Upper lobe of left lung (tissue), 6 donors: ENCODE results near the gene JMJD1C. TPM values are rescaled to one million over a fixed set of nuclear protein-coding genes. Genes with fewer than 3 reads are reported as not detected.

Experiments used
- ATAC-seq, 2 donors: fragments of 200-7000 bp; cut with Tn5 transposase; one replicate each; pipeline ENCODE4 v1.9.1; 2022; ENCODE audit warnings: mild to moderate bottlenecking in 2 of 2, moderate library complexity in 2 of 2; ENCODE audit not compliant: low FRiP score in 2 of 2
- DNase-seq, 2 donors: peaks; one replicate each; pipeline ENCODE4 v3.0.0-alpha.2; 2019 to 2020
- H3K27ac ChIP-seq, 4 donors: fragments of 200-600 bp; sonication (generic); one replicate each; pipeline ENCODE4 v1.5.1; 2016 to 2019
- H3K27me3 ChIP-seq, 4 donors: fragments of 200-600 bp; sonication (generic); one replicate each; pipeline ENCODE4 v1.5.1; 2017 to 2019
- H3K36me3 ChIP-seq, 4 donors: fragments of 200-600 bp; sonication (generic); one replicate each; pipeline ENCODE4 v1.5.1; 2016 to 2019
- H3K4me1 ChIP-seq, 4 donors: fragments of 200-600 bp; sonication (generic); one replicate each; pipeline ENCODE4 v1.5.1; 2018 to 2019
- H3K4me3 ChIP-seq, 4 donors: fragments of 200-600 bp; sonication (generic); one replicate each; pipeline ENCODE4 v1.5.1; 2017 to 2019; ENCODE audit warnings: mild to moderate bottlenecking in 2 of 4, moderate library complexity in 1 of 4
- H3K9me3 ChIP-seq, 4 donors: fragments of 200-600 bp; sonication (generic); one replicate each; pipeline ENCODE4 v1.5.1; 2018 to 2019
- EP300 ChIP-seq, 4 donors: sonication (generic); formaldehyde crosslinking; IDR thresholded peaks; one replicate each; pipeline ENCODE4 v1.5.1; 2017; ENCODE audit warnings: antibody characterized with exemption in 4 of 4, control low read depth in 2 of 4
- POLR2A ChIP-seq, 4 donors: fragments of 450-650 bp; IDR thresholded peaks; one replicate each; pipeline ENCODE4 v1.5.1; 2016 to 2017; ENCODE audit warnings: antibody characterized with exemption in 4 of 4, mild to moderate bottlenecking in 2 of 4
- POLR2AphosphoS5 ChIP-seq, 2 donors: sonication (generic); formaldehyde crosslinking; IDR thresholded peaks; one replicate each; pipeline ENCODE4 v1.5.1; 2017; ENCODE audit warnings: antibody characterized with exemption in 2 of 2
- WGBS, 2 donors: methylation state at CpG; one replicate each; pipeline ENCODE4 v1.1.5; 2017 to 2018; 5-methylcytosine and 5-hydroxymethylcytosine counted together
- total RNA-seq, 6 donors: library from RNA; depleted of rRNA in 4 of 6; stranded (reverse); fragments of >200 nt in 4 of 6; gene quantifications; one replicate each; pipeline versions ENCODE4 v1.1.0 to v1.2.1, GENCODE V29; 2016 to 2021
- TF ChIP-seq, protein P1 (sequence below), 6 experiments: fragments of 450-650 bp in 4 of 6; fragments of 200-600 bp in 2 of 6; sonication (generic) in 2 of 6; IDR thresholded peaks; one replicate each; pipeline ENCODE4 v1.5.1; 2016 to 2019; ENCODE audit warnings: antibody characterized with exemption in 6 of 6
- donor health status: DM: no; HTN: no; CAD: no; lungs with moderate emphysema.
- donor health status: DM: no; HTN: yes; CAD: no; lungs with severe emphysema.

The JMJD1C gene
- total RNA-seq, 6 donors from 2014 or later = 80.2 to 130 (median 94.2) TPM

DNA sequence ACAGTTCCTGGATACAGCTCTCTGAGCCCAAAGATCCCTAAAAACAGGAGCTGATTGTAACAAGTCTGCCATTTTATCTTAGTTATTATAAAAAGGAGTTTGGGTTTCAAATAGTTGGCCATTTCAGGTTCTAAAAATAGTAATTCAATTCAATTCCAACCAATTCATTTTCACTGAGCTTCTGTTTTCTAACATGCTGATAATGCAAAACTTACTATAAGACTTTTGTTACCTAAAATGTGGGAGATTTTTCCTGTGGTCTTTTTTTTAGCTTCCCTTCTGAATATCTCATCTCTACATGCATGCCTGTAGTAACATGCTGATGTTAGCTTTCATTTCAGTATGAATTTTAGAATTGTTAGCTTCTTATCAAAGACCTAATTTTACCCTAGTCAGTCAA, 319.3 kb downstream of the JMJD1C start:
- no peak for DNase-seq
- Histone ChIP-seq H3K27ac (no peak overlapping the region), H3K9me3 (no peaks in the 10 kb centered on the region), H3K4me3 (no peak overlapping the region), H3K27me3 (no peaks in the 10 kb centered on the region), H3K4me1 (peaks cover 12 to 25% (median 17%) of the 10 kb centered on the region in 4 donors), H3K36me3 (peaks cover 0 to 9% (median 5%) of the 10 kb centered on the region in 4 donors)
- TF ChIP-seq EP300 (IDR thresholded peaks at IDR 0.05) (no peak), POLR2A (IDR thresholded peaks at IDR 0.05) (no peak), POLR2AphosphoS5 (IDR thresholded peaks at IDR 0.05) (no peak)
- TF ChIP-seq, protein P1, sequence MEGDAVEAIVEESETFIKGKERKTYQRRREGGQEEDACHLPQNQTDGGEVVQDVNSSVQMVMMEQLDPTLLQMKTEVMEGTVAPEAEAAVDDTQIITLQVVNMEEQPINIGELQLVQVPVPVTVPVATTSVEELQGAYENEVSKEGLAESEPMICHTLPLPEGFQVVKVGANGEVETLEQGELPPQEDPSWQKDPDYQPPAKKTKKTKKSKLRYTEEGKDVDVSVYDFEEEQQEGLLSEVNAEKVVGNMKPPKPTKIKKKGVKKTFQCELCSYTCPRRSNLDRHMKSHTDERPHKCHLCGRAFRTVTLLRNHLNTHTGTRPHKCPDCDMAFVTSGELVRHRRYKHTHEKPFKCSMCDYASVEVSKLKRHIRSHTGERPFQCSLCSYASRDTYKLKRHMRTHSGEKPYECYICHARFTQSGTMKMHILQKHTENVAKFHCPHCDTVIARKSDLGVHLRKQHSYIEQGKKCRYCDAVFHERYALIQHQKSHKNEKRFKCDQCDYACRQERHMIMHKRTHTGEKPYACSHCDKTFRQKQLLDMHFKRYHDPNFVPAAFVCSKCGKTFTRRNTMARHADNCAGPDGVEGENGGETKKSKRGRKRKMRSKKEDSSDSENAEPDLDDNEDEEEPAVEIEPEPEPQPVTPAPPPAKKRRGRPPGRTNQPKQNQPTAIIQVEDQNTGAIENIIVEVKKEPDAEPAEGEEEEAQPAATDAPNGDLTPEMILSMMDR (IDR thresholded peaks at IDR 0.05) = no peak
- no peak for ATAC-seq

- peaks cover 0 to 7% (median 5%) of the 10 kb centered on the region in 4 donors for H3K36me3 ChIP-seq
Measured at GRCh38 chr10:63145782-63146181, 320.0 kb downstream of the JMJD1C start.

DNA sequence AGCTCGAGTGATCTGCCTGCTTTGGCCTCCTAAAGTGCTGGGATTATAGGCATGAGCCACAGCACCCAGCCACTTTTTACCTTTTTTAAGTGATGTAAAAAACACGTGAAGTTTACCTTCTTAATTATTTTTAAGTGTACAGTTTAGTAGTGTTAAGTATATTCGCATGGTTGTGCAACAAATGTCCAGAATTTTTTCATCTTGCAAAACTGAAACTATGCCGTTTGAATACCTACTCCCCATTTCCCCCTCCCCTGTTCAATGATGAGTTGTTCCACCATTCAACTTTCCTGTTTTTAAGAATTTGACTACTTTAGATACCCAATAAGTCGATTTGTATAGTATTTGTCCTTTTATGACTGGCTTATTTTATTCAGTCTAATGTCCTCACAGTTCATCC, 321.8 kb downstream of the JMJD1C start:
- no peaks in the 10 kb centered on the region for H3K27me3 ChIP-seq
- peaks cover 12 to 40% (median 17%) of the 10 kb centered on the region in 4 donors for H3K4me1 ChIP-seq
- no peaks in the 10 kb centered on the region for H3K9me3 ChIP-seq
- TF ChIP-seq, protein P1 (IDR thresholded peaks at IDR 0.05) = no peak
- TF ChIP-seq EP300 (IDR thresholded peaks at IDR 0.05) = no peak
- TF ChIP-seq POLR2AphosphoS5 (IDR thresholded peaks at IDR 0.05) = no peak
- no peak for TF ChIP-seq POLR2A (IDR thresholded peaks at IDR 0.05)
- WGBS, 2 donors = 47 to 60% methylated on average over 5 of the region's 5 CpGs
- ATAC-seq = no peak
- no peak for DNase-seq
- H3K27ac ChIP-seq = peak overlapping the region in 2 of 4 donors; percentile 6 to 63
- H3K36me3 ChIP-seq = peaks cover 0 to 5% (median 2%) of the 10 kb centered on the region in 4 donors
- no peak overlapping the region for H3K4me3 ChIP-seq

More at GRCh38 chr10:63145782-63146181, 320.0 kb downstream of the JMJD1C start:
- Histone ChIP-seq H3K4me3 (no peak overlapping the region), H3K27me3 (no peaks in the 10 kb centered on the region), H3K27ac (no peak overlapping the region), H3K4me1 (peaks cover 12 to 33% (median 17%) of the 10 kb centered on the region in 4 donors), H3K9me3 (no peaks in the 10 kb centered on the region)
- DNase-seq = no peak
- TF ChIP-seq EP300 (IDR thresholded peaks at IDR 0.05) = no peak
- TF ChIP-seq, protein P1 (IDR thresholded peaks at IDR 0.05) = no peak
- TF ChIP-seq POLR2AphosphoS5 (IDR thresholded peaks at IDR 0.05) = no peak
- TF ChIP-seq POLR2A (IDR thresholded peaks at IDR 0.05) = no peak
- ATAC-seq = no peak

DNA sequence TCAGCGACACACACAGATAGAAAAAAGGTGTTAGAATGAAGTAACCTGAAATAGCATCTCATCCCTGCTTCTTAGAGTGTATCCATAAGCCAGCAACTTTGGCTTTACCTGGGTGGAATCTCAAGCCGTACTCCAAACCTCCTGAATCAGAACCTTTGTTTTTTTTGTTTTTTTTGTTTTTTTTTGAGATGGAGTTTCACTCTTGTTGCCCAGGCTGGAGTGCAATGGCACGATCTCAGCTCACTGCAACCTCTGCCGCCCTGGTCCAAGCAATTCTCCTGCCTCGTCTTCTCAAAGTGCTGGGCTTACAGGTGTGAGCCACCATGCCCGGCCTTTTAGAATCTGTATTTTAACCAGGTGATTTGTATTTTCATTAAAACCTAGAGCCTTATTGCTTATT, 323.6 kb downstream of the JMJD1C start:
- TF ChIP-seq POLR2AphosphoS5 (IDR thresholded peaks at IDR 0.05) (no peak), EP300 (IDR thresholded peaks at IDR 0.05) (no peak), POLR2A (IDR thresholded peaks at IDR 0.05) (no peak)
- TF ChIP-seq, protein P1 (IDR thresholded peaks at IDR 0.05) = no peak
- no peak overlapping the region for H3K4me3 ChIP-seq
- H3K27me3 ChIP-seq = no peaks in the 10 kb centered on the region
- no peak overlapping the region for H3K27ac ChIP-seq
- H3K36me3 ChIP-seq = peaks cover 0 to 4% (median 0%) of the 10 kb centered on the region in 4 donors
- H3K4me1 ChIP-seq = peaks cover 16 to 58% (median 25%) of the 10 kb centered on the region in 4 donors
- 96 to 97% methylated on average over 6 of the region's 6 CpGs for WGBS, 2 donors
- no peaks in the 10 kb centered on the region for H3K9me3 ChIP-seq
- ATAC-seq (no peak), DNase-seq (no peak)

DNA sequence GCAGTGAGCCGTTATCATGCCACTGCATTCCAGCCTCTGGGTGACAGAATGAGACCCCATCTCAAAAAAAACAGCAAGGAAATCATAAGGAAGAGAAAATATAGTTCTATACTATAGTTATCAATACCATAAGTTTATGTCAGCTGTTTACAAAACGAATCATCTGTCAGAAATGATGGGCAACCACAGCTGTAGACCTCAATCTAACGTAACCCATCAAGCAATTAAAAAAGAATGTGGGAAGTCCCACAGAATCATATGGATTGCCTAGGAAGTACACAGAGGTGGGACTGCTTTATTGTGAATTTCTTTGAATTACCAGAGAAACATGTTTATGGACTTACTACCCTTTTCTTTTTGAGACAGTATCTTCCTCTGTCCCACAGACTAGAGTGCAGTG, 325.7 kb downstream of the JMJD1C start:
- TF ChIP-seq EP300 (IDR thresholded peaks at IDR 0.05) = no peak
- no peak for TF ChIP-seq POLR2AphosphoS5 (IDR thresholded peaks at IDR 0.05)
- no peak for TF ChIP-seq POLR2A (IDR thresholded peaks at IDR 0.05)
- TF ChIP-seq, protein P1 (IDR thresholded peaks at IDR 0.05) = no peak
- DNase-seq = no peak
- Histone ChIP-seq H3K36me3 (peaks cover 0 to 4% (median 0%) of the 10 kb centered on the region in 4 donors), H3K9me3 (no peaks in the 10 kb centered on the region), H3K27me3 (no peaks in the 10 kb centered on the region), H3K4me1 (peaks cover 31 to 72% (median 35%) of the 10 kb centered on the region in 4 donors), H3K4me3 (no peak overlapping the region), H3K27ac (no peak overlapping the region)
- WGBS, 2 donors = 82 to 87% methylated on average over 3 of the region's 3 CpGs
- ATAC-seq = no peak
